Loucy (cell line): ENCODE measurements around the gene CRYAA.

ENCODE experiments used
- EZH2phosphoT487 ChIP-seq: fragments of 200-600 bp; IDR thresholded peaks from 2 replicates; pipeline ENCODE4 v1.6.1; 2018; ENCODE audit warnings: antibody characterized with exemption, mild to moderate bottlenecking, moderate library complexity, borderline replicate concordance
- TF ChIP-seq, protein P1 (sequence below): fragments of 200-600 bp; sonication (generic); conservative IDR thresholded peaks from 2 replicates; pipeline ENCODE4 v1.5.1; 2014; ENCODE audit warnings: mild to moderate bottlenecking, antibody characterized with exemption, low read length

GRCh38 chr21:43196826-43197225 is 28.0 kb downstream of the CRYAA start:
- TF ChIP-seq, protein P1, sequence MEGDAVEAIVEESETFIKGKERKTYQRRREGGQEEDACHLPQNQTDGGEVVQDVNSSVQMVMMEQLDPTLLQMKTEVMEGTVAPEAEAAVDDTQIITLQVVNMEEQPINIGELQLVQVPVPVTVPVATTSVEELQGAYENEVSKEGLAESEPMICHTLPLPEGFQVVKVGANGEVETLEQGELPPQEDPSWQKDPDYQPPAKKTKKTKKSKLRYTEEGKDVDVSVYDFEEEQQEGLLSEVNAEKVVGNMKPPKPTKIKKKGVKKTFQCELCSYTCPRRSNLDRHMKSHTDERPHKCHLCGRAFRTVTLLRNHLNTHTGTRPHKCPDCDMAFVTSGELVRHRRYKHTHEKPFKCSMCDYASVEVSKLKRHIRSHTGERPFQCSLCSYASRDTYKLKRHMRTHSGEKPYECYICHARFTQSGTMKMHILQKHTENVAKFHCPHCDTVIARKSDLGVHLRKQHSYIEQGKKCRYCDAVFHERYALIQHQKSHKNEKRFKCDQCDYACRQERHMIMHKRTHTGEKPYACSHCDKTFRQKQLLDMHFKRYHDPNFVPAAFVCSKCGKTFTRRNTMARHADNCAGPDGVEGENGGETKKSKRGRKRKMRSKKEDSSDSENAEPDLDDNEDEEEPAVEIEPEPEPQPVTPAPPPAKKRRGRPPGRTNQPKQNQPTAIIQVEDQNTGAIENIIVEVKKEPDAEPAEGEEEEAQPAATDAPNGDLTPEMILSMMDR, result no peak
- TF ChIP-seq EZH2phosphoT487, result no peak
